GM18861 (cell line): ENCODE results near the gene MAP10.
"Not testable (repeated sequence)": the region's sequence is repeated elsewhere in the genome, so short reads cannot be mapped to it uniquely, and the experiment has no call there.

Experiments used
- ATAC-seq: cut with Tn5 transposase; IDR thresholded peaks from one replicate; pipeline ENCODE4 v1.9.1; 2021; ENCODE audit not compliant: unreplicated experiment

Gene MAP10, protein sequence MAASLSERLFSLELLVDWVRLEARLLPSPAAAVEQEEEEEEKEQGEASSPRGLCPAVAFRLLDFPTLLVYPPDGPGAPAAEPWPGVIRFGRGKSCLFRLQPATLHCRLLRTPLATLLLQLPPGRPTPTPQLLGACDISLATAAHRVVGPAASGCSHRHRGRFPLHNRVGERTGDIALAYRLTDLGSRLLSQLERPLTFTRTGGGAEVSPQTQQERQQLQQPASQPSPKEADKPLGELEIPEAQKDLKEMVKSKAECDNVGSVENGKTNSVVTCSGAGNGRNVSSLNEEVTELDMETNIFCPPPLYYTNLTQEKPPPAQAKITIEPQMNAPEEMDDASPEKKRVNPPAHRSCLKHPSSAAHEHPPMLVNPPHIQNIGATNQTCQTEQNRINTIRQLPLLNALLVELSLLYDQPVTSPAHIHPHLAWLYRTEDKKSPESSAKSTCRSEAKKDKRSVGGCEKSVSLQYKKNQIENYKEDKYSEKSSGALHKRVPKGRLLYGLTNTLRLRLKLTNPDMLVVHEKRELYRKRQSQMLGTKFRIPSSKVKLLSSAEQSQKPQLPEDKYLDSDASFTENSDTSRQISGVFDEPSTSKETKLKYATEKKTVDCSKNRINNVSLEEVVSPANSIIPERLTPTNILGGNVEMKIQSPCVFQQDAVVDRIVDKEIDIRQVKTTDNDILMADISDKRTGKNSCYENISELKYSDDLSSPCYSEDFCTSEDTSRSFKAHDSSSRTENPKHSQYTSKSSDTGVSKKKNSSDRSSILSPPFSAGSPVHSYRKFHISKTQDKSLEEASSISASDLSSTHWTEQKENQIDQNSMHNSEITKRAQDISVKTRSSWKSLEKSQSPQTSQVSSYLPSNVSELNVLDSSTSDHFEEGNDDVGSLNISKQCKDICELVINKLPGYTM

DNA sequence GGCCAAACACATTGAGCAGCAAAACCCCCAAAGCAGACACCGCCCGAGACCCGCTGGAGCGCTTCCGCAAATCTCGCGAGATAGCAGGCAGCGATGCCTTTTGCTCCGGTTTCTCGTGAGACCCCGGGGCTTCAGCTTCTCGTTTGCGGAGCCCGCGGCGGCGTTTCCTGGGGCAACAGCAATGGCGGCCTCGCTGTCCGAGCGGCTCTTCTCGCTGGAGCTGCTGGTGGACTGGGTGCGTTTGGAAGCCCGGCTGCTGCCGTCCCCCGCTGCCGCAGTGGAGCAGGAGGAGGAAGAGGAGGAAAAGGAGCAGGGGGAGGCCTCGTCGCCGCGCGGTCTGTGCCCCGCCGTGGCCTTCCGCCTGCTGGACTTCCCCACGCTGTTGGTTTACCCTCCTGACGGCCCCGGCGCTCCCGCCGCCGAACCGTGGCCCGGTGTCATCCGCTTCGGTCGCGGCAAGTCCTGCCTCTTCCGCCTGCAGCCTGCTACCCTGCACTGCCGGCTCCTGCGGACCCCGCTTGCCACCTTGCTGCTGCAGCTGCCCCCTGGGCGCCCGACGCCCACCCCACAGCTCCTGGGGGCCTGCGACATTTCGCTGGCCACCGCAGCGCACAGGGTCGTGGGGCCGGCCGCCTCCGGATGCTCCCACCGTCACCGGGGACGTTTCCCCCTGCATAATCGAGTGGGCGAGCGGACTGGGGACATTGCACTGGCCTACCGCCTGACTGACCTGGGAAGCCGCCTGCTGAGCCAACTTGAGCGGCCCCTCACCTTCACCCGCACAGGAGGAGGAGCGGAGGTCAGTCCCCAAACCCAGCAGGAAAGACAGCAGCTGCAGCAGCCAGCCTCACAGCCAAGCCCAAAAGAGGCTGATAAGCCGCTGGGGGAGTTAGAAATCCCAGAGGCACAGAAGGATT, at the start of gene MAP10:
MAP10 (plus strand) TSS at position 148 of the 917 bp plus-strand sequence; CDS start at position 182, 34 bp downstream.
- ATAC-seq = peak; percentile 76

DNA sequence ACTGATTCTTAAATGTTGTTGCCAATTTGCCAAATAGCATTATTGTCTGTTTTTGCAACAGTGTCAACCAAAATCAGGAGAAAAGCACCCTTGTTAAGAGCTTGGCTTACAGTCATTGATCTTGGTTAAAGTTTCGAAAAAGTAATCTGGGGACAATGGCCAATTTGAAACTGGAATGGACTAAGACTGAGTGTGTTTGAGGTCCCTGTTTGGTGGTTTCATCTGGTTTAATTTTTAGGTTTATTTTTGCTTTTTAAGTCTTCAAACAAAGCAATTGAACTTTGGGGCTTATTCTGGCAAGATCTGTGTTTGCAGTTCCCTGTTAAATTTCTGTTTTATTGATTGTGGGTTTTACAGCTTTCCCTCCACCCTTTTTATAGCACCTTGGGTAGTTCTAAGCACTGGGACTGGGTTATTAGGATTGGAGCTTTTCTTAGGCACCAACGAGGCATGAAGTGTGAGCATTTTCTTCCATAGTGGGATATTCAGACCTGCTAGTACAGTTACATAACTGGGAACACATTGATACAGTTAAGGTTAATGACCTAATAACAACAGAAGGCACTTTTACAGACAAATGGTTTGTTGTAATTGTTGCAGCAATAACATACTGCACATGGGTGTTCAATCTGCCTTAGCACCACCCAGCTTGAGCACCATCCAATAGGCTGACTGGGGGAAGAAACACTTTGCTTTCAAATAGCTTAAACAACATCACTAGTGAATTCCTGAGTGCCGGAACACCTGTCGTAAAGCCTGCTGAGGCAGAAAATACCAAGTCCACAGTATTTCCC, 40.6 kb upstream of the MAP10 start:
- no peak for ATAC-seq

DNA sequence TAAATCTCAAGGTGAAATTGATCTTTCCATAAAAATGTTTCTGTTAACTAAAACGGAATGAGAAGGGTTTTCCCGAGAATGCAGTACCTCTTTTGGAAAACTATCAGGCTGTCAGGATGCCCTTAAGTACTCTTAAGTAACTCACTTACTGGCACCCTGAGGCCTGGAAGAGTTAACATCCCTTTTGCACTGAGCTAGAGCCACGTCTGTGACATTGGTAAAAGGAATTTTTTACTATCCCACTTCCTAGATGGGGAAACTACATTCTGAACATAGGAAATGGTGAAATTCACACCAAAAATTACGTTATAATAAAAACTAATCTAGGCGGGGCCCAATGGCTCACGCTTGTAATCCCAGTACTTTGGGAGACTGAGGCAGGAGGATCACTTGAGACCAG, 39.7 kb upstream of the MAP10 start:
- no peak for ATAC-seq

DNA sequence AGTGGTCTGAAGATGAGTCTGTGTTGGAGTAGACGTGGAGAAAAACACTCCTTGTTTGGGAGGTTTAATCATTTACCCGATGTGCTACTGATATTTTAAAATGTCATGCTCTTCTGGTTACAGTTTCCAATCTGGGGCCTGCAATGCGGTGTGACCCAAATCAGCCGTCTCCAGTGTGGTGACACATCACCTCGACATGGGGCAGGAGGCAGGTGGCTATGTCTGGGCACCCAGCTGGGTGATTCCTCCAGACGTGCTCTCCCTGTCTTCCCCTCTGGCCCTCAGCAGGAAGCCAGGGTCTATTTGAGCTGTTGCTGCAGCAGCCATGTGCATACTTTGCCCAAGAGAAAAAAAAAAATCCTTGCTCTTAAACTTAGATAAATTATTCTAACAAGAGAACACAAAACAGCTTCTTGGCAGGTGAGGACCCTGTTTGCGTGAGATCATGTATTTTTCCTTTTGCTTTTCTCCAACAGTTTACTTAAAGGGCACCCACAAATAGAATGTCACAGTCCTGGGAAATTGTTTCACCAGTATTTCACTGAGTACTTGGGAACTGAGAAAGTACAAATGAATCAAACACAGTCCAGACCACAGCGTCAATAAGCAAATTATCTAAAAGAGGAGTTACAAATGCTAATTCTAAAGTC, 38.9 kb upstream of the MAP10 start:
- ATAC-seq = peak; percentile 81

DNA sequence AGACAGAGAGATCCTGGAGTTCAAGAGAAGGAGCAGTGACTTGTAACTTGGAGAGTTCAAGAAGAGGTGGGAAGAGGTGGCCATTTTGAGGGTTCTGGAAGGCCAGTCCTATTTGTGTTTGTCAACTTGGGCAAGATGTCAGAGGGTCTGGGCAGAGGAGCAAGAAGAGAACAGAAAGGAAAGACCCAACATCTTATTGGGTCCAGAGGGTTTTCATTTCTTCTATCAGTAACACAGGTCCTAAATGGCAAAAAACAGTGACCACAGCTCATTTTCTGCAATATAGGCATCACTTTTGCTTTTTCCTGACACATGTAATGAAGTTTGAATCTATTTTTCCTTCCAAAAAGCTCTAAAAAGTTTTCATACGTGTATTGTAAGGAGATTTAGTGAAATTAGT, 38.3 kb upstream of the MAP10 start:
- ATAC-seq = no peak

DNA sequence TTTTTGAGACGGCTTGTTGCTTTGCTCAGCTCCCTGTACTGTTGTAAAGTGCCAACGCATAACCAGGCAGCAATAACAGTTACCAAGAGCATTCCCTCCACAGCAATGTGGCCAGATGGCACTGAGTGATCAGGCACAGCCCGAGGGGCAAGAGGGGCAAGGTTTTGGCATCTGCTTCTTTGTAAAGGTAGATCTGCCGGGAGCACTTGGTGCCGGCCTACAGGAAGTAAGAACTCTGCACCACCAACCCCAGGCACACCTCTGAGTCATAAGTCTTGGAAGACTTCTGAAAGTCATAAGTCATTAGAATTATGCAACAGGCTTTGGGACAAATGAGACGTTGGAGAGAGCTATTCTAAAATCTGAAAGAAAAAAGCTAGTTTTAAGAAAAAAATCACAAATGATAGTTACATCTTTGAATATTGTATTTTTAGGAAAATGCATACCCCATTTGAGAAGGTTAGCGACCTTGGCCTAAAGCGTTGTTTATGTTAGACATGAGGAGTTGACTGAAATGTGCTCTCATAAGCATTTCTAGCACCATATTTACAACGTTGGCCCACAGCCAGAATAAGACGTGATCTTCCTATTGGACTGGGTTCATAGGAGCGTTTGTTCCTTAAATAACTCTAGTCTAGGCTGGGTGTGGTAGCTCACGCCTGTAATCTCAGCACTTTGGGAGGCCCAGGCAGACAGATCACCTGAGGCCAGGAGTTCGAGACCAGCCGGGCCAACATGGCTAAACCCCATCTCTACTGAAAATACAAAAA, 37.7 kb upstream of the MAP10 start:
- no peak for ATAC-seq

DNA sequence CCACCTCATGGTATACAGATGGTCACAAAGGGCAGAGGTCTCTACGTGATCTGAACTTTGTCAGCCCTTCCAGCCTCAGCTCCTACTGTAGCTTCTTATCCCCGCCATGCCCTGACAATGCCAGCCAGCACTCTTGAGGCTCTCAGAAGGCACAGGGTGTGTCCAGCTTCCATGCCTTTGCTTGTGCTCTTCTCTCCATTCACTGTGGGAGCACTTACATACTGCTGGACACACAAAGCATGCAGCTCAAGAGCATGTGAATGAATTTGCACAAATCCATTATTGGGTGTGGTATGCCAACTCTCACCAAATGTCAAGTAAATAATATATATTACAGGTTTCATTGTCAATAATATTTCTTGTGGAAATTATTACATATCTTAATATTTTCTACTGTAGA, 36.4 kb upstream of the MAP10 start:
- ATAC-seq = no peak

DNA sequence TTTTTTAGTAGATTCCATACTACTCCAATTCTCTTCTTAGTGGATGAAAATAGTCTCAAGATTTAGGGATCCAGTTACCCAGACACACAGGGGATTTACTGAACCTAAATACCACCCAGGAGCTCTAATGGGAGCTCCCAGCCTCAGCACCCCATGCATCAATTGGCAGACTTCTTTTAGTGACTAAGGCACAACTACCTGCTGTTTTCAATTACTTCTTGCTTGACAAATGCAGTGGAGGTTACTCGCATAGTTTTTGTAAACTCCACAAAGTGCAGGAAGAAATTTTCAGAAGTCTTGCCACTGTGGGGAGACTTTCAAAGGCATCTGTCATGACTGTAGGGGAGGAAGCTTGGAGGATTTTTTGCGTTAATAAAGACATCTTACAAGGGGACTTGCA, 35.5 kb upstream of the MAP10 start:
- no peak for ATAC-seq

DNA sequence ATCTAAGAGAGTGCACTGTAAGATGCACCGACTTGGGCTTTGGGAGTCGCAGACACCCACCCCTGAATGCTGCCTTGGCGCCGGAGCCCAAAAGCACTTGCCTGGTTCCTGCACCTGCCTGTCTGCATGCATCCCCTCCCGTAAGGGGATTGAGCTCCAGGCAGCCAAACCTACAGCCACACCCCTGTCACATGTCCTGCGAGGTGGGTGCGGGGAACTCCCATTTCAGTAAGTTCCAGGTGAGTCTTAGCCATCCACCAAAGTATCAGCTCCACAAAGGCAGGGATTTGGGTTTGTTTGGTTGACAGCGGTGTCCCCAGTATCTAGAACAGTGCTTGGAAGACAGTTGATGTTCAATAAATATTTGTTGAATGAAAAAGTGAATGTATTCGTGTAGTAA, 31.5 kb upstream of the MAP10 start:
- ATAC-seq = no peak

DNA sequence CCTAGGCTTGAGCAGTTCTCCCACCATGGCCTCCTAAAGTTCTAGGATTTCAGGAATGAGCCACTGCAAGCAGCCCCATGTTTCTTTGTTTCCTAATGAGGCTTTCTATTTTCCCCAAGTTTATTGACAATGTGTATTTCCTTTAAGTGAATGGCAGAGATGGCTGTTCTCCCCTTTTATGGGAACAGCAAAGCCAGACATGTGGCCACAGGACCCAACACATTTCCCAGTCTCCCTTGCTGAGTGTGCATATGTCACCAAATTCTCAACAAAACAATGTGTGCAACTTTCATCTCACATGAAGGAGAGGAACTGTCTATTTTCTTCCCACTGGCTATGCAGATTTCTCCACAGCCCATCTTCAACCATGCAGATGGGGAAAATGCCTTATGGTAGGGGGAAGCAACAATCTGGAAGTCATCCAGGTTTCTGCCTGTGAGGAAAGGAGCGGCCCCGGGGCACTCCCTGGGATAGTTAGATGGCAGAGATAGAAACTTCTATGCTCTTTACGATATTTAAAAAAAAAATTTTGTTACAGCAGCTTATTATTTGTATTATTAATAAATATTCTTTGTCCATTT, 28.6 kb upstream of the MAP10 start:
- ATAC-seq = no peak

DNA sequence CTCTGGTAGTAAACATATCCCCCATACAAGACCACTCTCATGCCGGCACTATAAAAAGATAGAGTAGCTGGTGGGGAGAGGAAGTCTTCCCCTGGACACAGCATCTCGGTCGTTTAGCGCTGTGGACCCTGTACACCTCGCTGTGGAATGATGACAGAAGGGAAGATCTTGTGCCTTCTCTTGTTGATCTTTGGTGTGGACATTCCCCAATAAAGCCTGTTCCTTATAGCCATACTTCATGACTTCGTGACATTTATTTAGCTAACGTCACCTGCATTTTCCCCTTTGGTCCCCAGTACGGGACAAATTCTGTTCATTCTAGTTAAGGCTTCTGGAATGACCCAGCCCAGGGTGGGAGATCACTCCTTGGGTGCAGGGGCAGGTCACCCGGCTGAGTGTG, 24.9 kb upstream of the MAP10 start:
- no peak for ATAC-seq

DNA sequence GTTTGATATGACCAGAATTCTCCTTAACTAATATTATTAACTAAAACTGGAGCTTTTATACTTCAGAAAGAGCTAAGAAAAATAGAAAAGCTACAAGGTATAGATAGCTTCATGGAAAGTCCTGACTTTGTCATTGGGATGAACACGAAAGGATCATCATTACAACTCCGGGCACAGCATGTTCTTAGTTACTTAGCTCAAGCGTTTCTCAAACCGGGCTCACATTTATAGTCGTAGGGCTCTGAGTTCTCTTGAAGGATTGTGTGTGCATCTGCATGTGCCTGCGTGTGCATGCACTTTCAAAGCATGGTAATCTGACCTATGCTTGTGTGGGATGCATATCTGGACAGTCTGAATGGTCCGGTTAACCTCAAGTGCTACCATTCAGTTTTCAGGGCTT, 20.4 kb upstream of the MAP10 start:
- no peak for ATAC-seq

DNA sequence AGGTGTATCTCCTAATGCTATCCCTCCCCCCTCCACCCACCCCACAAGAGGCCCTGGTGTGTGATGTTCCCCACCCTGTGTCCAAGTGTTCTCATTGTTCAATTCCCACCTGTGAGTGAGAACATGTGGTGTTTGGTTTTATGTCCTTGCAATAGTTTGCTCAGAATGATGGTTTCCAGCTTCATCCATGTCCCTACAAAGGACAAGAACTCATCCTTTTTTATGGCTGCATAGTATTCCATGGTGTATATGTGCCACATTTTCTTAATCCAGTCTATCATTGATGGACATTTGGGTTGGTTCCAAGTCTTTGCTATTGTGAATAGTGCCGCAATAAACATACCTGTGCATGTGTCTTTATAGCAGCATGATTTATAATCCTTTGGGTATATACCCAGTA, 19.6 kb upstream of the MAP10 start:
- ATAC-seq = not testable (repeated sequence)

DNA sequence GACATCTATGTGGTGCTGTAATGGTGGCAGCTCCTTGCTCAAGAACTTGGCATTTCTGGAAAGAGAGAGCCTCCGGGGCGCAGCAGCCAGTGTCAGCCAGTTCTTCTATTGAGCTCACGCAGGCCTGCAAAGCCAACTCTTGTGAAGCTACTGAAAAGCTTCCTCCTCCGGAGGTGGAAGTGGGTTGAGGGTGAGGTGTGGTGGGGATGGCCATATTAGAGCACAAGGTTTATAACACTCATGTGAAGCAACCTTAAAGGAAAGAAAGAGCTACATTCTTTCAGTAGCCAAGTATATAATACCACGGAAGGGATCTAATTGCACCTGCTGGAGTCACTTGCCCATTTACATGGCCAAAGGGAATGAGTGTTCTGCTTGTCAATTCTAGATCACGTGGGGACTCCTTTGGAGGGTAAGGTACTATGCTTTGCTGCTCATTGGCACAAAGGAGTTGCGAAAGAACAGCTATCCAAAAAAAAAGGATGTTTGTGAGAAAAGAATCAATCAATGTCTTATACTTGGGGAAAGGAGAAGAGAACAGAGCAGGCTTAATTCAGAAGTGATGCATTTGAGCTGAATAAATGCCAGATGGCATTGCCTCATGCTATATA, 18.3 kb upstream of the MAP10 start:
- ATAC-seq = no peak

DNA sequence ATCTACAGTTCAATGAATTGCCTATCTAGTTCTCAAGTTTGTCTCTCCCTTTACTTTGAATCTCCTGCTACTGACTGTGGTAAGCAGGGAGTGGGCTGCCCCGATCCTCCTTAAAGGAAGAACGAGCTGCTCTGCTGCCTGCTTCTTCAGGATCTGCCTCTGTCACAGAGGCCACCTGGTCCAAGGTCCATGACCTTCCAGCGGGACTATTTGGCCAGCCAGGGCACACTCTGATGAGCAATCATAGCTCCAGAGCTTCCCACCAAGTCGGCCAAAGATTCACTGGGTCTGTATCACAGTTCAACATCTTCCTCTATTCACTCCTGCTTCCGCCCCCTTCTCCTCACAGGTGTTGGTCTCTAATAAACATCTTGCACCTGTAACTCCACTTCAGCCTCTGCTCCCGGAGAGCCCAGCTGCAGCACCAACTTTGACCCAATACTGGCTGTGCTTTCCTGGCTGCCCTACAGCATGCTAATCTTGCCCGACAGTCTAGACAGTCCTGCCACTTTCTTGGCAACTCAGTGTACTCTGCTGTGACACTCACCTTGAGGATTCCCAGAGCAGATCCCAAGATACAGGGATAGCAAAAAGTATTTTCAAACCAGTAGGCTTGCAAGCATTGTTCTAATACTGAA, 16.9 kb upstream of the MAP10 start:
- ATAC-seq = no peak

DNA sequence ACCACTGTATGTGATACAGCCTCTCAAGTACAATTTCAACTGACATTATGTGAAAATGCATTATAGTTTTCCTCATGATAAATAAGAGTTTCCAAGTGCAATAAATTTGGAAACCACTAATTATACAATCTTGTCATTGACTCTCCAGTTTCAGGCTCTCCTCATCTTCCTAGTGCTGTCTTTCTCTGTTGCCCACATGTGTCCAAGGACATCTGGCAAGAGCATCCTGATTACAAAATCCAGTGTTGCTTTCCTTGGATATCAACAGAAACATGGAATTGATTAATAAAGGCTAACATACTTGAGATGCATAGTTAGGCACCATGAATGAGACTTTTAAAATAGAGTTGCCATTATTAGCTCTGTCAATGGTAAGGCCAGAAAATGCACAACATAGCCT, 15.6 kb upstream of the MAP10 start:
- ATAC-seq = no peak

DNA sequence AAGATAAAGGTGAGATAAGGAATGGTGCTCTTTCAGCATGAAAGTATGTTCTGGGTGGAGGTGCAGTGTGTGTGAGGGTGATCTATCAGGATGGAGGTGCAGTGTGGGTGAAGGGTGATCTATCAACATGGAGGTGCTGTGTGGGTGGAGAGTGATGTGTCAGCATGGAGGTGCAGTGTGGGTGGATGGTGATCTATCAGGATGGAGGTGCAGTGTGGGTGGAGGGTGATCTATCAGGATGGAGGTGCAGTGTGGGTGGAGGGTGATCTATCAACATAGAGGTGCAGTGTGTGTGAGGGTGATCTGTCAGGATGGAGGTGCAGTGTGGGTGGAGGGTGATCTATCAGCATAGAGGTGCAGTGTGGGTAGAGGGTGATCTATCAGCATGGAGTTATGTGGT, 12.3 kb upstream of the MAP10 start:
- ATAC-seq = no peak

DNA sequence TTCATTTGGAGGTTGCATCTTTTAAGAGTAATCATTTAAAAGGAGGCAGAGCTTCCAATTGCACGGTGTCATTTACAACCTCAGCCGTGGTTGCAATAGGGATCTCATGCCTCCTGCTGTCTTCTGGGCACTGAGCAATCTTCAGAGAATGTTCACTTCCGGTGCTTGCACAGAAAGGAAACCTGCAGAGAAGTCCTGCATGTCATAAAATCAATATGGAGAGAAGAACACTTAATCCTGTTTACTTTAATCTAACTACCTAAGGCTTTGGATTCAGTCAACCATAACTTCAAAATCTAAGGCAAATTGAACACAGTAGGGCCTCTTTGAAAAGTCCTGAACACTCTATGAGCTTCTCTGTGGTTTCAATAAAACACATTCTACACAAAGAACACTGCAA, 11.3 kb upstream of the MAP10 start:
- ATAC-seq = no peak
